ENCODE measurements around the gene PSMC4.

The PSMC4 gene

DNA sequence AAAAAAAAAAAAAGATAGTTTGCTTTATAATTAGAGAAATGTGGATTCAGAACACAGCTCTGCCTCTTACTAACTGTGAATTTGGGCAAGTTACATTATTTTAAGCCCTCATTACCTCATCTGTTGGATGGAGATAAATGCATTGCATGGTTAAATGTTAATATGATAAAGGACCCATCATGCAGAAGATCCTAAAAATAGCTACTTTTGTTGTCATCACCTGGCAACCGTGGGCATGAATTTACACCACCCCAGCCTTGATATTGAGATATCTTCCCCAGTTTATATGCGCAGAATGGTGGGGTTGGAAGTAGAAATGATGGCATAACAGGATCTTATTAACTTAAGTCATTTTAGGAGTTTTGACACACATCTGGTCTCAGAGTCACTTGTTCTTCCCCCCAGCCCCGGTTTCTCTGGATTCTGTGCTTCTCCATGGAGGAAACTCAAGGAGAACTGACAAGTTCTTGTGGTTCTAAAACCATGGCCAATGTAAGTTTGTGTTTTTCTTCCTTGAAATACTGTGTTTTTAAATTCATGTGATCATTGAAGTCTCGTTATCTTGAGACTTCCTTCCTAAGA, 34.8 kb downstream of the PSMC4 start:
- TF ChIP-seq, protein P1, sequence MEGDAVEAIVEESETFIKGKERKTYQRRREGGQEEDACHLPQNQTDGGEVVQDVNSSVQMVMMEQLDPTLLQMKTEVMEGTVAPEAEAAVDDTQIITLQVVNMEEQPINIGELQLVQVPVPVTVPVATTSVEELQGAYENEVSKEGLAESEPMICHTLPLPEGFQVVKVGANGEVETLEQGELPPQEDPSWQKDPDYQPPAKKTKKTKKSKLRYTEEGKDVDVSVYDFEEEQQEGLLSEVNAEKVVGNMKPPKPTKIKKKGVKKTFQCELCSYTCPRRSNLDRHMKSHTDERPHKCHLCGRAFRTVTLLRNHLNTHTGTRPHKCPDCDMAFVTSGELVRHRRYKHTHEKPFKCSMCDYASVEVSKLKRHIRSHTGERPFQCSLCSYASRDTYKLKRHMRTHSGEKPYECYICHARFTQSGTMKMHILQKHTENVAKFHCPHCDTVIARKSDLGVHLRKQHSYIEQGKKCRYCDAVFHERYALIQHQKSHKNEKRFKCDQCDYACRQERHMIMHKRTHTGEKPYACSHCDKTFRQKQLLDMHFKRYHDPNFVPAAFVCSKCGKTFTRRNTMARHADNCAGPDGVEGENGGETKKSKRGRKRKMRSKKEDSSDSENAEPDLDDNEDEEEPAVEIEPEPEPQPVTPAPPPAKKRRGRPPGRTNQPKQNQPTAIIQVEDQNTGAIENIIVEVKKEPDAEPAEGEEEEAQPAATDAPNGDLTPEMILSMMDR (IDR thresholded peaks at IDR 0.05; ENCODE audit: low read depth, low read length) = no peak
- DNase-seq (ENCODE audit: extremely low read depth, low read depth) = no peak

DNA sequence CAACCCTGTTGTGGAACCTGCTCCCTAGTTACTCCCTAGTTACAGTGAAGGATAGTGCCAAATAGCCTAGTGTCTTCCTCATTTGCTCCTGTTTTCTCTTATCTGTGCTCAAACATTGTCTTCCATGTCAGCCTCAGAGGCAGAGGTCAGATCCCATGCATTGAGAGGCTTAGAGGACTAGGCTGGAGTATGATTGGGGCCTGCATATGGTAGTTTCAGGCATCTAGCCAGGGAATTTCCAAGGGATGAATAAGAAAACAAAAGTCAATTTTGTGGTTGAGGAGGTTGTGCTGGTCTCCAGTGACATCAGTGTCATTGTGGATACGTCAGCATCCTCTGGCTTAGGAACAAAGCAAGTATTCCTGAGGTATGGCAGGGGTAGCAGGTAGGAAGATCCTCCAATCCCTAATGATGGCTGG, 35.3 kb downstream of the PSMC4 start:
- peak; percentile 8 for DNase-seq (ENCODE audit: extremely low read depth, low read depth)
- TF ChIP-seq, protein P1 (IDR thresholded peaks at IDR 0.05; ENCODE audit: low read depth, low read length) = no peak

DNA sequence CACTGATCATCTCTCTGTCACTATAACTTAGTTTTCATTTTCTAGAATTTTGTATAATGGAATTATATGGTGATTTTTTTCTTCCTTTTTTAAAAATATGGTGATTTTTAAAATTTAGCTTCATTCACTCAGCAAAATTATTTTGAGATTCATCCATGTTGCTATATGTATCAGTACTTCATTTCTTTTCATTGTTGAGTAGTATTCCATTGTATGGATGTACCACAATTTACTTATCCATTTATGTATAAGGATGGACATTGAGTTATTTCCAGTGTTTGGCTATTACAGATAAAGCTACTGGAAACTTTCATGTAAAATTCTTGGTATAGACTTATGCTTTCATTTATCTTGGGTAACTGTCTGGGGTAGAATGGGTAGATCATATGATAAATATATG, 38.7 kb downstream of the PSMC4 start:
- DNase-seq (ENCODE audit: extremely low read depth, low read depth) = no peak

DNA sequence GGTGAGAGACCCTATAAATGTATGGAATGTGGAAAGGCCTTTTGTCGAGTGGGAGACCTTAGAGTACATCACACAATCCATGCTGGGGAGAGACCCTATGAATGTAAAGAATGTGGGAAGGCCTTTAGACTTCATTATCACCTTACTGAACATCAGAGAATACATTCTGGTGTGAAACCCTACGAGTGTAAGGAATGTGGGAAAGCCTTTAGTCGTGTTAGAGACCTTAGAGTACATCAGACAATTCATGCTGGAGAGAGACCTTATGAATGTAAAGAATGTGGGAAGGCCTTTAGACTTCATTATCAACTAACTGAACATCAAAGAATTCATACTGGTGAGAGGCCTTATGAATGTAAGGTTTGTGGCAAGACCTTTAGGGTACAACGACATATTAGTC, 43.0 kb downstream of the PSMC4 start:
- no peak for DNase-seq (ENCODE audit: extremely low read depth, low read depth)
- TF ChIP-seq, protein P1 (IDR thresholded peaks at IDR 0.05; ENCODE audit: low read depth, low read length) = no peak

More for the DNA sequence above, 38.7 kb downstream of the PSMC4 start:
- TF ChIP-seq, protein P1 (IDR thresholded peaks at IDR 0.05; ENCODE audit: low read depth, low read length) = no peak

DNA sequence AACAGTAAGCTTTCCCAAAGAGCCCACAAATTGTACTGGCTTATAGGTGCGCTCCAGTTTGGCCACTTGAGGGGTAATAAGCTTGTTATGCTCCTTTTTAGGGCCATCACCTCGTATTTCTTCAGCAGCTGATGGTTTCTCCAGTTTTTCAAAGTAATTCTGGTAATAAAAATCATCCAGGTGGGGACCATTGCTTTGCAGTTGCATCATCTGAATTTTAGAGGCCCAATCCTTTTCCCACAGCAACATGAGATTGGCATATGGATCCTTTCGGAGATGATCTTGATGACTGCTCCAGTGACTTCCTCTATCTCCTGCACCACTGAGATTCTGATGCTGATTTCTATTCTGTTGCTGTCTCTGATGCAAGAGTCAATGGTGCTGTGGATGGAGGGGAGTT, 53.0 kb downstream of the PSMC4 start:
- no peak for DNase-seq (ENCODE audit: extremely low read depth, low read depth)

DNA sequence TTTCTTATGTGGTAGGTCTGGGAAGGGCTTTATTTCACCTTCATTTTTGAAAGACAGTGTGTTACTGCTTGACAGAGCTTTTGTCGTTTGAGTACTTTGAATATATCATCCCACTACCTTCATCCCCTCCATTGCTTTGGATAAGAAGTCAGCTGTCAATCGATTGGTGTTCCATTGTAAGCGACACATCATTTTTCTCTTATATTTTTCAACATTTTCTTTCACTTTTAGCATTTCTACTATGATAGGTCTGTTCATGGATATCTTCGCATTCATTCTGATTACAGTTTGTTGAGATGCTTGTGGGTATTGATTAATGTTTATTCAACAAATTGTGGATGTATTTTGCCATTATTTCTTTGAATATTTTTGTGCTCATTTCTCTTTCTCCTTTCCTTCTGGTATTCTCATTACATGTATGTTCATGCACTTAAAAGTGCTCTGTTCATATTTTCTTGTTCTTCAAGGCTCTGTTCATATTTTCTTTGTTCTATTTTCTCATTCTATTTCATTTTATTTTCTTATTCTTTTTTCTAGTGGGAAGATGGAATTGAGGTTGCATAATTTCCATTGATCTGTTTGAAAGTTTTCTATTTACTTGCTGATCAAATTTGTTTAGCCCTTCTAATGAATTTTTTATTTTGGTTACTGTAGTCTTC, 55.1 kb downstream of the PSMC4 start:
- DNase-seq (ENCODE audit: extremely low read depth, low read depth) = no peak
- TF ChIP-seq, protein P1 (IDR thresholded peaks at IDR 0.05; ENCODE audit: low read depth, low read length) = no peak

More for the DNA sequence above, 53.0 kb downstream of the PSMC4 start:
- TF ChIP-seq, protein P1 (IDR thresholded peaks at IDR 0.05; ENCODE audit: low read depth, low read length) = no peak

DNA sequence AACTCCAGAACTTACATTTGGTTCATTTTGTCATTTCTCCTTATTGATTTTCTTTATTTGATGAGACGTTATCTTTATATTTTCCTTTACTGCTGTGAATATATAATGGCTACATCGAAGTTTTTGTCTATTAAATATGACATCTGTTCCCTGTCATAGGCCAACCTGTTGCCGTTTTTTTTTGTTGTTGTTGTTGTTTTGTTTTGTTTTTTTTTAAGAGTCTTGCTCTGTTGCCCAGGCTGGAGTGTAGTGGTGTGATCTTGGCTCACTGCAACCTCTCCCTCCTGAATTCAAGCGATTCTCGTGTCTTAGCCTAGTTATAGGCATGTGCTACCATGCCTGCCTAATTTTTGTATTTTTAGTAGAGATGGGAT, 55.6 kb downstream of the PSMC4 start:
- TF ChIP-seq, protein P1 (IDR thresholded peaks at IDR 0.05; ENCODE audit: low read depth, low read length) = no peak
- no peak for DNase-seq (ENCODE audit: extremely low read depth, low read depth)
